DND-41 (cell line): ENCODE results near the gene DNAH1.

Experiments used
- ATAC-seq: fragments of 200-7000 bp; cut with Tn5 transposase; 3 replicates; pipeline ENCODE4 v1.9.1; 2021; ENCODE audit warnings: low read depth; ENCODE audit not compliant: insufficient read depth
- DNase-seq: peaks from one replicate; pipeline ENCODE4 v3.0.0-alpha.2; 2020
- H2AFZ ChIP-seq: 2 replicates; pipeline ENCODE4 v1.6.0; 2012; ENCODE audit warnings: low read depth, low read length
- H3K27ac ChIP-seq: 2 replicates; pipeline ENCODE4 v1.5.1; 2012; ENCODE audit warnings: low read length, inconsistent platforms
- H3K27me3 ChIP-seq: fragments of 200-600 bp; sonication (generic); 2 replicates; pipeline ENCODE4 v1.6.0; 2012; ENCODE audit warnings: low read length, mild to moderate bottlenecking, inconsistent platforms; ENCODE audit not compliant: insufficient read depth, poor library complexity
- H3K36me3 ChIP-seq: 2 replicates; pipeline ENCODE4 v1.5.1; 2012; ENCODE audit warnings: low read length, inconsistent platforms; ENCODE audit not compliant: insufficient read depth
- H3K4me1 ChIP-seq: 2 replicates; pipeline ENCODE4 v1.5.1; 2012; ENCODE audit warnings: mild to moderate bottlenecking, low read length; ENCODE audit not compliant: insufficient read depth
- H3K4me2 ChIP-seq: 2 replicates; pipeline ENCODE4 v1.6.0; 2012; ENCODE audit warnings: mild to moderate bottlenecking, moderate library complexity, low read length, inconsistent platforms; ENCODE audit not compliant: insufficient read depth
- H3K4me3 ChIP-seq, 2 experiments: fragments of 200-600 bp in 1 of 2; shearing (Covaris generic) in 1 of 2; 2 replicates each; pipeline ENCODE4 v1.5.1; 2012 to 2016; ENCODE audit warnings: inconsistent platforms in 2 of 2, low read length in 2 of 2, mild to moderate bottlenecking in 2 of 2, low read depth in 1 of 2, moderate library complexity in 1 of 2
- H3K79me2 ChIP-seq: 2 replicates; pipeline ENCODE4 v1.6.0; 2012; ENCODE audit warnings: low read length, inconsistent platforms; ENCODE audit not compliant: insufficient read depth
- H3K9ac ChIP-seq: 2 replicates; pipeline ENCODE4 v1.6.0; 2012; ENCODE audit warnings: low read depth, mild to moderate bottlenecking, inconsistent platforms, low read length, moderate library complexity
- H3K9me3 ChIP-seq: 2 replicates; pipeline ENCODE4 v1.5.1; 2012; ENCODE audit warnings: low read length, moderate library complexity, mild to moderate bottlenecking, inconsistent platforms; ENCODE audit not compliant: insufficient read depth, severe bottlenecking
- H4K20me1 ChIP-seq: 2 replicates; pipeline ENCODE4 v1.6.0; 2012; ENCODE audit warnings: low read length; ENCODE audit not compliant: insufficient read depth
- CTCF ChIP-seq: IDR thresholded peaks from 2 replicates; pipeline ENCODE4 v1.5.1; 2012; ENCODE audit warnings: borderline replicate concordance, low read length, moderate library complexity, mild to moderate bottlenecking; ENCODE audit not compliant: poor library complexity, severe bottlenecking; ENCODE audit errors: extremely low read depth
- EZH2 ChIP-seq: IDR thresholded peaks from 3 replicates; pipeline ENCODE4 v1.6.1; 2012; ENCODE audit warnings: borderline replicate concordance, low read depth, mild to moderate bottlenecking, moderate library complexity, low read length, inconsistent platforms; ENCODE audit not compliant: severe bottlenecking

Gene DNAH1

GRCh38 chr3:52401551-52401950 is 85.4 kb downstream of the DNAH1 start:
- TF ChIP-seq EZH2 (no peak), CTCF (no peak)
- H3K27ac ChIP-seq, result no peak overlapping the region
- H3K9ac ChIP-seq, result no peak overlapping the region
- H3K4me3 ChIP-seq, result no peak overlapping the region
- no peak for ATAC-seq
- peaks cover 66% of the 10 kb centered on the region for H3K36me3 ChIP-seq
- H4K20me1 ChIP-seq, result peaks cover 35% of the 10 kb centered on the region
- H3K9me3 ChIP-seq, result no peaks in the 10 kb centered on the region
- DNase-seq, result no peak
- peaks cover under 1% of the 10 kb centered on the region; the same call in 1 of the 2 replicates for H3K4me1 ChIP-seq
- H3K4me2 ChIP-seq, result no peak overlapping the region
- H2AFZ ChIP-seq, result no peak overlapping the region
- no peaks in the 10 kb centered on the region for H3K79me2 ChIP-seq
- H3K27me3 ChIP-seq, result no peaks in the 10 kb centered on the region

GRCh38 chr3:52402101-52402521 is 86.0 kb downstream of the DNAH1 start:
- ATAC-seq (no peak), DNase-seq (no peak)
- Histone ChIP-seq H3K27me3 (no peaks in the 10 kb centered on the region), H3K36me3 (peaks cover 72% of the 10 kb centered on the region), H3K9ac (no peak overlapping the region), H3K27ac (no peak overlapping the region), H3K4me1 (peaks cover 6% of the 10 kb centered on the region), H3K4me2 (no peak overlapping the region), H3K4me3 (no peak overlapping the region), H3K9me3 (no peaks in the 10 kb centered on the region), H2AFZ (no peak overlapping the region), H3K79me2 (peaks cover 5% of the 10 kb centered on the region; the same call in 1 of the 2 replicates), H4K20me1 (peaks cover 38% of the 10 kb centered on the region)
- TF ChIP-seq CTCF (no peak), EZH2 (no peak)

- Histone ChIP-seq H3K79me2 (peaks cover 12% of the 10 kb centered on the region), H3K36me3 (peaks cover 78% of the 10 kb centered on the region), H3K4me1 (peaks cover 13% of the 10 kb centered on the region), H3K9me3 (no peaks in the 10 kb centered on the region), H3K27ac (no peak overlapping the region), H3K4me2 (no peak overlapping the region), H4K20me1 (peaks cover 38% of the 10 kb centered on the region), H3K27me3 (no peaks in the 10 kb centered on the region), H3K4me3 (no peak overlapping the region), H2AFZ (no peak overlapping the region), H3K9ac (no peak overlapping the region)
- DNase-seq (no peak), ATAC-seq (no peak)
- TF ChIP-seq EZH2 (no peak), CTCF (no peak)
Measured at GRCh38 chr3:52402706-52403270, 86.7 kb downstream of the DNAH1 start.
